Measurements from ENCODE around the gene KAT7. TPM values are rescaled to one million over a fixed set of nuclear protein-coding genes. Genes with fewer than 3 reads are reported as not detected.

KAT7 gene
- total RNA-seq, 4 donors from 2014 or later = 19.9 to 32.6 (median 21.0) TPM

DNA sequence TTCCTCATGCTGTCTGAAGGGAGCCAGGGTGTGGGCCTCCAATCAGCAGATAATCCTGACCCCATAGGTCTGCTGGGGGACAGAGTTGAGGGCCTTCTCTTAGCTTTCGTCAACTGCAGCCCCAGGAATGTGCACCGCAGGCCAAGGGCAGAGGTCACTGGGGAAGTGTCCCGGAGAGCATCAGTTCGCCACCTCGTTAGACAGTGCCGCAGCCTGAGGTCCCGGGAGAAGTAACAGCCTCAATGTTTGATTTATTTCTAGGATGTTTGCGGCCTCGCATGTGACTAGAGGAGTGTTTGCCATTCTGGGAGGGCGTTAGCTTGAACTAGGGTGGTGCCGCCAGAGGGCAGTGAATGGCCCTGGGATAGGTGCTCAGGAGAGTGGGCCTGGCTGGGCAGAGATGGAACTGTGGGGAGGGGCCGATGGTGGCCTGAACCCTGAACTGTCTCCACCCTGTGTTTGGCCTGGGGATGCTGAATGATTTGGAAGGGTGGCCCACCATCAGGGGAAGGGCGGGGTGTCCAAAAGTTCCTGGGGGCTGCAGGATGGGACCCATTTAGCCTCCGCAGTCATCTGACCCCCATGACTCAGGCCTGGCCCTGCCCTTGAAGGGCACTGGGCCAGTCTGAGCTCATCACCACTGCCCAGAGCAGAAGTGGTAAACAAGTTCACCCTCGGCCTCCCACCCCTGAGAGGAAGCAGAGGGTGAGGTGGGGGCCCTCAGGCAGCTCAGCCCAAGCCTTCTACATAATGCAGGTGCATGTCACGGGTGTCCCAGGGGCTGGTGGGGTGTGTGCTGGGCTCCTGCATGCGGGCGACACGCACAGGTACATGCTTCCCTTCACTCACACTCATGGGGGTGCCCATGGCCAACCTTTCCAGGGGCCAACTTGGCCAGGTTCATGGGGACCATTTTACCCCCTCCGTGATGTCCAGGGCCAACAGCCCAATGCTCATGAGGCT, 71.8 kb downstream of the KAT7 start:
- peak; percentile 49 for ATAC-seq (ENCODE audit: low FRiP score)
- TF ChIP-seq, protein P1, sequence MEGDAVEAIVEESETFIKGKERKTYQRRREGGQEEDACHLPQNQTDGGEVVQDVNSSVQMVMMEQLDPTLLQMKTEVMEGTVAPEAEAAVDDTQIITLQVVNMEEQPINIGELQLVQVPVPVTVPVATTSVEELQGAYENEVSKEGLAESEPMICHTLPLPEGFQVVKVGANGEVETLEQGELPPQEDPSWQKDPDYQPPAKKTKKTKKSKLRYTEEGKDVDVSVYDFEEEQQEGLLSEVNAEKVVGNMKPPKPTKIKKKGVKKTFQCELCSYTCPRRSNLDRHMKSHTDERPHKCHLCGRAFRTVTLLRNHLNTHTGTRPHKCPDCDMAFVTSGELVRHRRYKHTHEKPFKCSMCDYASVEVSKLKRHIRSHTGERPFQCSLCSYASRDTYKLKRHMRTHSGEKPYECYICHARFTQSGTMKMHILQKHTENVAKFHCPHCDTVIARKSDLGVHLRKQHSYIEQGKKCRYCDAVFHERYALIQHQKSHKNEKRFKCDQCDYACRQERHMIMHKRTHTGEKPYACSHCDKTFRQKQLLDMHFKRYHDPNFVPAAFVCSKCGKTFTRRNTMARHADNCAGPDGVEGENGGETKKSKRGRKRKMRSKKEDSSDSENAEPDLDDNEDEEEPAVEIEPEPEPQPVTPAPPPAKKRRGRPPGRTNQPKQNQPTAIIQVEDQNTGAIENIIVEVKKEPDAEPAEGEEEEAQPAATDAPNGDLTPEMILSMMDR (IDR thresholded peaks at IDR 0.05) = no peak
- DNase-seq (ENCODE audit: low spot score) = no peak

DNA sequence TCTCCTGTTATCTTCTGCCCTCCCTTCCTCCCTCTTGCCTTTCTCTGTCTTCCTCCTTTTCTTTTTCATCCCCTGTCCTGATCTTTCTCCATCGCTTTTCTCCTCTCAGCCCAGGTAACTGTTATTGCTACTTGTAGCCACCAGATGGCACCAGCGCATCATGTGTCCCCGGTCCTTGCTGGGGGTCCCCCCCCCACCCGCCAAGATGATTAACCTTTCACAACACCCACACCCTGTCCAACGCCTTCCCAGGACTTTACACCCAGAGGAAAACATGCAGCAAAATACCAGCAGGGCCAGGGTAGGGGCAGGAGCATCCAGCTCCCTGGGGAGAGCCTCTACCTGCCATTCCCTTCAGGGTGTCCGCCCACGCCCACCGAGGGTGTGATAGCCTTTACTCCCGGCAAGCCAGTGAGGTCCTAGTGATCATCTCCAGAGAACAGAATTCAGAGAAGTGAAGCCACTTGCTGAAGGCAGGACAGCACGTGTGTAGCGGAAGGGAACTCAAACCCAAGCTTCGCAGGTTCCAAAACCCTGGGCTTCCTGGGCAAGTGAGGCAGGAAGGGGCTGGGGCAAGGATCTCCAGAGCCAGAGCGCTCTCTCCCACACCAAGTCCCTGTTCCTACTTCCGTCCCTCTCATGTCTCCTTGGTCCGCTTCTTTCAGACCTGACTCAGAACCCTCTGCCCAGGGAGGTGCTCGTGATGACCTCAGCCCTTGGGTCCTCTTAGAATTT, 72.8 kb downstream of the KAT7 start:
- no peak for DNase-seq (ENCODE audit: low spot score)
- ATAC-seq (ENCODE audit: low FRiP score) = peak; percentile 25
- TF ChIP-seq, protein P1 (IDR thresholded peaks at IDR 0.05) = peak in 2 of 3 donors; percentile 40 to 62

DNA sequence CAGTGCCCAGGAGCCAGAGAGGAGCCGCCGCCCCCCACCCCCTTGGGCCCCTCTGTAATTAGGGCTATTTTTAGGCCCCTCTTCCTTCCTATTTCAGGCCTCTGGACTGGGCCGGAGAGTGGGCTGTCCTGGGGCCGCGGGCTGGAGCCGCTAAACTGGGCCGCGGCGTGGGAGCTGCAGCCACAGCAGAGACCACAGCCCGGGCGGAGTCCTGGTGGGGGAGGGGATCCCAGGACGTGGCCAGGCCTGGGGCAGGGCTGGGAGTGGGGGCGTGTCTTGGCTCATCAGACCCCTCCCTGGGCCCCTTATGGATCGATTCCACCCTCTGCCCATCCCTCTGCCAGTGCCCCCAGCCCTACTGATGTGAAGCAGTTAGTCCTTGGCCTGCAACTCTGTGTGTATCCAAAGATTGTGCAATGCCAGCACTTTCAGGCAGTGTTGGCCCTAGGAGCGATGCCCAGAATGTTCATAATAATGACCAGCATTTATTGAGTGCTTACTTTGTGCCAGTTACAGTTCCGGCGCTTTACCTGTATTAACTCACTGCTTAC, 74.4 kb downstream of the KAT7 start:
- ATAC-seq (ENCODE audit: low FRiP score) (no peak), DNase-seq (ENCODE audit: low spot score) (no peak)
- TF ChIP-seq, protein P1 (IDR thresholded peaks at IDR 0.05) = no peak

DNA sequence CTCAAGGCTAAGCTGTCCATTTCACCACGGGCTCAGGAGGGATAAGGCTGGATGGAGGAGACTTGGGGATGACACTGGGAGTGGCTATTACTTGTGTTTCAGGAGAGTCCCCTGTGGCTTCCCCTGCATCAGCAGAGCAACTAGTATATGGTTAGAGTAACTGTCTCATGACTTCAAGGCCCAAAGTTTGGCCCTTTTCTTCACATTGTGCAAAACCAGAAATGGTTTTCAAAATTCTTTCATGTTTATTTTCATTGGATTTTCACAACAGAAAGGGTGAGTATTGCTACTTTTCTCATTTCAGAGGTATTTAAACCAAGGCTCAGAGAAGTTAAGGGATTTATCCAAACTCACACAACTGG, 77.5 kb downstream of the KAT7 start:
- DNase-seq (ENCODE audit: low spot score) (no peak), ATAC-seq (ENCODE audit: low FRiP score) (no peak)
- TF ChIP-seq, protein P1 (IDR thresholded peaks at IDR 0.05) = no peak

DNA sequence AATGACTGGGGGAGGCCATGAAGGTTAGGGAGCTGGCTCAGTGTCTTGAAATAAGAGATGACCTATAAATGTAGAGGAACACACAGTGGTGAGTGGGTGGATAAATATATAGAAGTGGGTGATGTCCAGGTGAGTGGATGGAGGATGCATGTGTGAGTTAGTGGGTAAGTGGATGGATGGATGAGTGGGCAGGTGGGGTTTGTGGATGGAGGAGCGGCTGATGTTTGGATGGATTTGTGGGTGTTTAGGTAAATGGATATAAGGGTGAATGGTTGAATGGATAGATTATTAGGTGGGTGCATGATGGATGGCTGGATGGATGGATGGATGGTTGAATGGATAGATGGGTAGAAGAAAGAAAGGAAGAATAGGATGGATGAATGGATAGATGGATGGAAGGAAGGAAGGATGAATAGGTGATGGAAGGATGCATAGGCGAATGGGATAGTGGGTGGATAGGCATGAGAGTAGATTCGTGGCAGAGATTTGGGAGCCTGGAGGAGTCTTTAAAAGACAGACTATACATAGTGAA, 78.5 kb downstream of the KAT7 start:
- DNase-seq (ENCODE audit: low spot score) (no peak), ATAC-seq (ENCODE audit: low FRiP score) (no peak)
- TF ChIP-seq, protein P1 (IDR thresholded peaks at IDR 0.05) = no peak

DNA sequence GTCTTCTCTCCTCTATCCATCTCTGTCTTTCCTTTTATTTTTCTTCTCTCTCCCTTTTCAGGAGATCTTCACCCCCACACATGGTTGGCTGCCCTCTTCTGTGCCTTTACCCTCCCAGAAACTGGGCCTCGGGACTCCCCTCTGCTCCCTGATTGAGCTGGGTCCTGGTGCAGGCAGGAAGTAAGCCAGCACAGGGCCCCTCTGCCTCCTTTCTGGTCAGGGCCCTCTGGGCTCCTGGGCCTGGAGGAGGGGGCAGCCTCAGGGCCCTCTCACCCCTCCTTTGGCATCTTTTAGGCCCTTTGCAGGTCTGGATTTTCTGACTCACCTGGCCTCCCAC, 80.5 kb downstream of the KAT7 start:
- DNase-seq (ENCODE audit: low spot score) = no peak
- TF ChIP-seq, protein P1 (IDR thresholded peaks at IDR 0.05) = no peak
- ATAC-seq (ENCODE audit: low FRiP score) = no peak

All from omental fat pad (tissue), 4 donors.